22Rv1 (cell line): Measurements from ENCODE around the gene SLC25A10.

Experiments
- H3K27ac ChIP-seq: fragments of 450-650 bp; 2 replicates; pipeline ENCODE4 v1.5.1; 2017
- ZFX ChIP-seq: fragments of 450-650 bp; IDR thresholded peaks from 2 replicates; pipeline ENCODE4 v1.6.1; 2017; ENCODE audit warnings: antibody characterized with exemption, borderline replicate concordance
- TF ChIP-seq, protein P1 (sequence below): fragments of 450-650 bp; IDR thresholded peaks from 2 replicates; pipeline ENCODE4 v1.5.1; 2017; ENCODE audit warnings: mild to moderate bottlenecking

The SLC25A10 gene

GRCh38 chr17:81687770-81688541 lies 24.1 kb upstream of the SLC25A10 start:
- no peak for TF ChIP-seq ZFX
- TF ChIP-seq, protein P1, sequence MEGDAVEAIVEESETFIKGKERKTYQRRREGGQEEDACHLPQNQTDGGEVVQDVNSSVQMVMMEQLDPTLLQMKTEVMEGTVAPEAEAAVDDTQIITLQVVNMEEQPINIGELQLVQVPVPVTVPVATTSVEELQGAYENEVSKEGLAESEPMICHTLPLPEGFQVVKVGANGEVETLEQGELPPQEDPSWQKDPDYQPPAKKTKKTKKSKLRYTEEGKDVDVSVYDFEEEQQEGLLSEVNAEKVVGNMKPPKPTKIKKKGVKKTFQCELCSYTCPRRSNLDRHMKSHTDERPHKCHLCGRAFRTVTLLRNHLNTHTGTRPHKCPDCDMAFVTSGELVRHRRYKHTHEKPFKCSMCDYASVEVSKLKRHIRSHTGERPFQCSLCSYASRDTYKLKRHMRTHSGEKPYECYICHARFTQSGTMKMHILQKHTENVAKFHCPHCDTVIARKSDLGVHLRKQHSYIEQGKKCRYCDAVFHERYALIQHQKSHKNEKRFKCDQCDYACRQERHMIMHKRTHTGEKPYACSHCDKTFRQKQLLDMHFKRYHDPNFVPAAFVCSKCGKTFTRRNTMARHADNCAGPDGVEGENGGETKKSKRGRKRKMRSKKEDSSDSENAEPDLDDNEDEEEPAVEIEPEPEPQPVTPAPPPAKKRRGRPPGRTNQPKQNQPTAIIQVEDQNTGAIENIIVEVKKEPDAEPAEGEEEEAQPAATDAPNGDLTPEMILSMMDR: no peak
- no peak overlapping the region for H3K27ac ChIP-seq

- TF ChIP-seq, protein P1: no peak
- no peak for TF ChIP-seq ZFX
- H3K27ac ChIP-seq: no peak overlapping the region
These were observed 23.5 kb upstream of the SLC25A10 start for GRCh38 chr17:81688616-81689015.

GRCh38 chr17:81690066-81690465 lies 22.0 kb upstream of the SLC25A10 start:
- no peak overlapping the region for H3K27ac ChIP-seq
- TF ChIP-seq, protein P1: no peak
- no peak for TF ChIP-seq ZFX

DNA sequence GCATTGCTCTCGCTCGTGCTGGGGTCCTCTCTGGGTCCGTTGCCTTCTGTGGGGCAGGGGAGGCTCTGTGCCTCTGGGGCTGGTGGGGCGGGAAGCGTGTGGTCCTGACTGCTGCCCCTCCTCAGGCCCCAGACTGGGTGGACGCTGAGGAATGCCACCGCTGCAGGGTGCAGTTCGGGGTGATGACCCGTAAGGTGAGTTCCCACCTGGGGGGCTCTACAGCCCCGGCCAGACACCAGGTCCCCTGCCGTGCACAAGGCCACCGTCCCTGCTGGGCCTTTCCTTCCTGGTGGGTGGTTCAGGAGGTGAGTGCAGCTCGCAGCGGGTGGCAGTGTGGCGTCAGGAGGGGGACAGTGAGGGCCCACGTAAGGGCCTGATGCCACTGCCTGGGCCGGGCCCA lies 21.5 kb upstream of the SLC25A10 start:
- H3K27ac ChIP-seq: no peak overlapping the region
- no peak for TF ChIP-seq ZFX
- TF ChIP-seq, protein P1: no peak

GRCh38 chr17:81691196-81691595 lies 20.9 kb upstream of the SLC25A10 start:
- no peak for TF ChIP-seq ZFX
- no peak overlapping the region for H3K27ac ChIP-seq

DNA sequence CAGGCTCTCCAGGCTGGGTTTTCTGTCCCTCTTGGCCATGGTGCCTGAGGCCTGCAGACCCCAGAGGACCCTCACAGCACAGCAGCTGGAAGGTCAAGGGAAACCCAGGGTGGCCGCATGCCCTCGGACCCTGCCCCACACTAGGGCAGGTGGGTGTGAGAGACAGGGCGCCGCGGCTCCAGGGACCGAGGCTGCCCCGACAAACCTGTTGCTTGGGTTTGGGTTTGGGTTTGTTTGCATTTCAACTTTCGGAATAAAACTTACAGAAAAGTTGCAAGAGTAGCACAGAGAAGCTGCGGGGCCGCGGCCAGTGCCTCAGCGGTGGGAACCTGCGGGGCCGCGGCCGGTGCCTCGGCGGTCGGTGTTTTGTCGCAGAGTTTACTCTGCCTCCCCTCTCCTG lies 20.5 kb upstream of the SLC25A10 start:
- H3K27ac ChIP-seq: no peak overlapping the region
- TF ChIP-seq ZFX: no peak
- TF ChIP-seq, protein P1: no peak

DNA sequence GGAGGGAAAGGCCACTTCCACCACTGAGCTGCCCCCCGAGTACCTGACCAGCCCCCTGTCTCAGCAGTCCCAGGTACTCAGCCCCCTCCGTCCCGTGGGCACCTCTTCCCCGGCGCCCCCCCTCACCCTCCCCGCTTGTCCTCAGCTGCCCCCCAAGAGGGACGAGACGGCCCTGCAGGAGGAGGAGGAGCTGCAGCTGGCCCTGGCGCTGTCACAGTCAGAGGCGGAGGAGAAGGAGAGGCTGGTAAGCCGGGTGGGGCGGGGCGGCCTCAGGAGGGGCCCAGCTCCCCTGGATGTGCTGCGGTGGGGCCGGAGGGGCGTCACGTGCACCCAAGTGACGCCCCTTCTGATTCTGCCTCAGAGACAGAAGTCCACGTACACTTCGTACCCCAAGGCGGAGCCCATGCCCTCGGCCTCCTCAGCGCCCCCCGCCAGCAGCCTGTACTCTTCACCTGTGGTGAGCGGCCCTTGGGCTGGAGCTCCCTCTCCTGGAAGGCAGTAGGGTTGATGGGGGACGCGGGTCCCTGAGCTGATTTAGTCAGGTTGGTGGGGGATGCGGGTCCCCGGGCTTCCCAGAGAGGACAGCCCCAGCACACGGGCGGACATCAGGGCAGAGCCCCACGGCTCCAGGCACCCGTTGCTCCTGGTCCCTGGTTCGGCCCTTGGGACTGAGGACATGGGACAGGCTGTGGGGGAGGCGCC lies 18.4 kb upstream of the SLC25A10 start:
- no peak for TF ChIP-seq ZFX
- TF ChIP-seq, protein P1: peak; percentile 17
- H3K27ac ChIP-seq: no peak overlapping the region
